CD4-positive, alpha-beta T cell treated with Interleukin-21 for 1 hour (primary cell): ENCODE measurements around the gene DTX3.

Experiments
- DNase-seq: peaks from one replicate; pipeline ENCODE4 v3.0.0-alpha.2; 2020

The DTX3 gene

GRCh38 chr12:57620936-57621496 is 16.4 kb downstream of the DTX3 start:
- DNase-seq = no peak

GRCh38 chr12:57621497-57622292 is 17.1 kb downstream of the DTX3 start:
- DNase-seq = peak; percentile 60

- no peak for DNase-seq
These were observed 17.9 kb downstream of the DTX3 start for GRCh38 chr12:57622293-57623245.

- DNase-seq = no peak
These were observed 18.8 kb downstream of the DTX3 start for GRCh38 chr12:57623385-57623784.

- DNase-seq = no peak
These were observed 19.3 kb downstream of the DTX3 start for GRCh38 chr12:57623811-57624390.

GRCh38 chr12:57624441-57625220 is 20.0 kb downstream of the DTX3 start:
- DNase-seq = no peak

GRCh38 chr12:57625261-57626032 is 20.8 kb downstream of the DTX3 start:
- no peak for DNase-seq

- DNase-seq = no peak
These were observed 21.7 kb downstream of the DTX3 start for GRCh38 chr12:57626111-57626920.

- DNase-seq = no peak
These were observed 22.4 kb downstream of the DTX3 start for GRCh38 chr12:57626921-57627445.

- DNase-seq = no peak
These were observed 23.1 kb downstream of the DTX3 start for GRCh38 chr12:57627501-57628279.

GRCh38 chr12:57628280-57629191 is 23.9 kb downstream of the DTX3 start:
- DNase-seq = no peak

- DNase-seq = no peak
These were observed 25.4 kb downstream of the DTX3 start for GRCh38 chr12:57629897-57630471.

GRCh38 chr12:57630891-57631433 is 26.3 kb downstream of the DTX3 start:
- no peak for DNase-seq

GRCh38 chr12:57631566-57632072 is 27.0 kb downstream of the DTX3 start:
- DNase-seq = no peak

GRCh38 chr12:57632073-57632957 is 27.7 kb downstream of the DTX3 start:
- DNase-seq = no peak
